GM21723 (cell line): ENCODE results near the gene NR5A2.

ENCODE experiments used
- ATAC-seq: cut with Tn5 transposase; IDR thresholded peaks from one replicate; pipeline ENCODE4 v1.9.1; 2021; ENCODE audit warnings: mild to moderate bottlenecking, moderate library complexity; ENCODE audit not compliant: unreplicated experiment

NR5A2 gene

DNA sequence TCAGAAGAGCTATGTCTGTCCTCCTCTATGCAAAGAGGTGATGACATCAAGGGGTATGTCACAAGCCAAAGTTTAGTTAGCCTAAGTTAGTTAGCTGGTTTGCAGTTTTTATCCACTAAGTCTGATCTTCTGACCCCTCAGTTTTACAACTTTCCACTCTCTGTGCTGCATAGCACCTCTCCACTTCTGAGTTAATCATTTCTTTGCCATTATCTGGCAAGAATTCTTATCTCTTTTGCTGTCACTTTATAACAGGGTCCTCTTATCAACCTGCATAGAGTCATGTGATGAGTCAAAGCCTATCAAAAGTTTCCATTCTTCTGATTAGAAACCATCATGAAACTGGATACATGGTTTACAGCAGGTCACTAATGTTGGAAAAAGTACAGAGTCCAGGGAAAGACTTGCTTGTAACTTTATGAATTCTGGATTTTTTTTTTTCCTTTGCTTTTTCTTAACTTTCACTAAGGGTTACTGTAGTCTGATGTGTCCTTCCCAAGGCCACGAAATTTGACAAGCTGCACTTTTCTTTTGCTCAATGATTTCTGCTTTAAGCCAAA is at the start of gene NR5A2:
Gene NR5A2, plus strand, starts transcription at position 447 of the 560 bp plus-strand sequence. CDS start 138 bp downstream, outside the sequence.
- ATAC-seq, result no peak

DNA sequence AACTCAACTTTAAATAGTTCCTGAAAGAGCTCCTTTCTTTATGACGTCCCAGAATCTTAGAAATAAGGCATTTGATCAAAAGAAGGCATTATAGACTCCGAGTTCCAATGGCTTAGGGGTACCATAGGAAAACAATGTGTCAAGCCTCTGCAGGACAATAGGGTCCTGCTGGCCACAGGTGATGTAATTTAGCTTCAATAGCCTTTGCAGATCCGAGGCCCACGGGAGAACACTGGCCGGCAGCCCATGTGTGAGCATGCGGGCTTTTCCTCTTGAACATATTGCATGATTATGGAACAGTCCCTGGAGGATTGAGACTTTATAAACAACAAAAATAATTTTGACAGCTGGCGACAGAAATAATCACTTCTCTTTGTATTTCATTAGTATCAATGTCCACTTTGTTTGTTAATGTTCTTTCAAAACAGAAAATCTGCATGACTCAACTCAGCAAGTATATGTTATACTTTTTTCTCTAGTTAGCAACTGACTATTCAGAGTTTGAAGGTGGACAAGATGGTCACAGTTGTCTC is 49.0 kb upstream of the NR5A2 start:
- no peak for ATAC-seq

DNA sequence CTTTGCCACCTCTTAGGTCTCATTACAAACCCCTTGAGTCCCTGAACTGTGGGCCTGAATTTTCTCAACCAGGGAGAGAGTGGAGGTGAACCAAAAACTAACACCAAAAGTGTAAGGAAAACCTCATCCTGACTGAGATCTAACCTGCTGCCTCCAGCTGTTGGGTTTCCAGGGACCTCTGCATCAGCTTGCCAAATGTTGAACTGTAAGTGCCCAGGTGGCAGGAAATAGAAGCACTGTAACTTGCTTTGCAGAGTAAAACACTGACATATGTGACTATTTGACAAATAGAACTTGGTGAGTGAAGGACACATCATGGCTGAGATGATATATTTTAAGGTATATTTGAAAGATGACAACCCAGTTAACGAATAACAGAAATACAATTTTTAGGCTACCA is 48.4 kb upstream of the NR5A2 start:
- ATAC-seq, result no peak

DNA sequence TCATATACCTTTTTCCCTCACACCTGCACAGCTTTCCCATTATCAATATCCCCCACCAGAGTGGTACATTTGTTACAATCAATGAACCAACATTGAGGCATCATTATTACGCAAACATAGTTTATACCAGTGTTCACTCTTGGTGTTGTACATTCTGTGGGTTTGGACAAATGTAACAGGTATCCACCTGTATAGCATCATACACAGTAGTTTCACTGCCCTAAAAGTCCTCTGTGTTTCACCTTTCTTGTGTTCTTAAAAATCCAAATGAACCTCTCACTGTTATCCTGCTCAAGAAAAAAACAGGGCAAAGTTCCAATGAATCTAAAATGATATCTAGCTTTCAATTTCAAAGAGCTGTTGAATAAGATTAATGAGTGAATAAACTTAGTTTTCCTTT is 45.9 kb upstream of the NR5A2 start:
- no peak for ATAC-seq

DNA sequence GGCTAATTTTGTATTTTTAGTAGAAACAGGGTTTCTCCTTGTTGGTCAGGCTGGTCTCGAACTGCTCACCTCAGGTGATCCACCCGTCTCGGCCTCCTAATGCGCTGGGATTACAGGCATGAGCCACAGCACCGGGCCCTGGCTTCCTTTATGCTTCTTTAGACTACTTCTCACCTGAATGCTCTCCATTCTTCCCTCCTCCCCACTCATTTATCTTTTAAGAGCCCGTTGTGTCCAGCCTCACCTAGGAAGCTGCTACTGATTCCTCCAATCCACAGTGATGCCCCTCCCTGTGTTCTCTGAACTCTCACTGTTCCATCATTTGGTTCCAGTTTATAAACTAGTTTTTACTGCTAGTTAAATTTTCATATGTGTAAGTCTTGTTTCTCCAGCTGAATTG is 44.9 kb upstream of the NR5A2 start:
- ATAC-seq, result no peak

DNA sequence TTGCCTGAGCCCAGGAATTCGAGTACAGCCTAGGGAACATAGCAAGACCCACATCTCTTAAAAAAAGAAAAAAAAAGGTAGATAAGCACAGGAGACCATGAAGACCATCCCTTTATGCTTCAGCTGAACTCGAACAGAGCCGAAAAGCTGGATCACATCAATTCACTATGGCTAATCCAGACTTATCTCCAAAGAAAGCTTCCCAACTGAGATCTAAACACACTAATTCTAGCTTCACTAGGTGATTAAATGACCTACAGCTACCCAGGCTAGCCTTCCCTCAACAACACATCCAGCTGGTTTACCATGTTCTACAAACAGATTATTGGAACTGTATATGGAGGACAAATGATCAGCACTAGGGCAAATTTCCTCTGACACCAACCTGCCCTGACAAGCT is 44.0 kb upstream of the NR5A2 start:
- ATAC-seq, result no peak

DNA sequence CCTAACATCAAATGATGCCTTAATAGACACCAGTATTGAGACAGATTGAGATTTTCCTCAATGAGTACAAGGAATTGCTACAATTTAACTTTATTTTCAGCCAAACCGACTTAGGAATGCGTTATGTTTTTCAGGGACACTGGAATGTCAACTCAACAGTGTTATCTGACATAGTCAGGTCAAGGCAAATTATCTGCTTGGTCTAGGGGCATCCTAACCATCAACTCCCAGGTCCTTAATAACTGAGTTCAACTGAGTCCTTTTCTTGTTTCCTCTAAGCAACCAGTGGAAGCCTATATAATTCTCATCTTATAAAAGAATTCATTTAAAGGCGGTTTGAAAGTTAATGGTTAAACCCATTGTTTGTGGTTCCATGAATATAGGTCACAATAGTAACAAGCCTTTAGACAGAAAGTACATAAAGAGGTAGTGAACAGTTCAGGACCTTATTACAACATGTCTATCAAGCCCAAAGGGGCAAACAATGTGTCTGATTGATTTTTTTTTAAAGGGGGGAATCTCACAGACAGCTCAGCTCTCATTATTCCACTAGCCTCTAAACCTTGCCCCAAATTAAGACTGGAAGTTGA is 32.3 kb upstream of the NR5A2 start:
- ATAC-seq, result no peak

DNA sequence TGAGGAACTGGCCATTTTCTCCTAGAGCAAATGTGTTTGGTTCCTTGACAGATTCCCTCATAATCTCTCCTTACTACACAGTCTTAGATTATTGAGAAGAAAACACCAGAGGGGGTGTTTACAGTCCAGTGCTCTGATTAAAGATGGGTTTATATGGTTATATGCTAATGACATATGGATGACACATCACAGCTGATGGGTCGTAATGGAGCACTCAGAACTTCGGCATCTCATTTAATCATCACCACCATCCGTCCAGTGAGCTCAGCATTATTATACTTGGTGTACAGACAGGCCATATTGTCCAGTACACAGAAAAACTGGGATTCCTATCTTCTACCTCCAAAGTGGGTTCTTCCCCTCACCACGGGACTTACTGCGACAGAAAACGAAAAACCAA is 22.3 kb upstream of the NR5A2 start:
- ATAC-seq, result no peak

DNA sequence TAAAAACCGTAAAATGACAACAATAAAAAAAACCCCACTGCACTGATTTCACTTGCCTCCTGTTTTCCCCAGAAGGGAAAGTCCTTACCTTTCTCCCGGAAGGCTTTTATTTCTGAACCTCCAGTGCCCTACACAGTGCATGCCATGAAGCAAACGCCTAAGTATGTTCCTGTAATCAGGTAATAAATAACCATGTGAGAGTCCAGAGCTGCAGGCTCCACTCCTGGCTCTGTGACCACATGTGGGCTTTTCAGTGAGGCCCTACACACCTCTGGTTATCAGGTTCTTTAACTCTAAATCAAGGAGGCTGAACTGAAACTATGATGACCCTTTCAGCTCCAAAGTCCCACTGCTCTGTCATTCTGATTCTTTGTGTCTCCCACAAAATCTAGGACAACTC is 20.8 kb upstream of the NR5A2 start:
- no peak for ATAC-seq

DNA sequence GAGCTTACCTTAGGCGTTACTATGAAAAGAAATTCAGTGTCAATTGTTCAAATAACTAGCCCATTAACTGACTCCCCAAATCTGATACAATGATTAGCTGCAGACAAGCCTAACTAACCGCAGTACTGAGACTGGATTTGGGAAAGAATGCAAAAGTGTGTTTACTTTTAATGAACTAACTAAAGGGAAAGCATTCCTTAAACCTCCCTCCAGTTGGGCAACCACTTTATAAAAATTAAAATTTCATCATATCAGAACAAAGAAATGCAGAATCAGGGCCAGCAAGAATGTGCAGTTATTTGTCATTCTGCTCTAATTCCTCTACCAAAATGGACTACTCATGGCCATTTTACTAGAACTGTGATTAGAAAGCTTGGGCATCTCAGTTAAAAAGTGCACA is 11.7 kb upstream of the NR5A2 start:
- no peak for ATAC-seq

DNA sequence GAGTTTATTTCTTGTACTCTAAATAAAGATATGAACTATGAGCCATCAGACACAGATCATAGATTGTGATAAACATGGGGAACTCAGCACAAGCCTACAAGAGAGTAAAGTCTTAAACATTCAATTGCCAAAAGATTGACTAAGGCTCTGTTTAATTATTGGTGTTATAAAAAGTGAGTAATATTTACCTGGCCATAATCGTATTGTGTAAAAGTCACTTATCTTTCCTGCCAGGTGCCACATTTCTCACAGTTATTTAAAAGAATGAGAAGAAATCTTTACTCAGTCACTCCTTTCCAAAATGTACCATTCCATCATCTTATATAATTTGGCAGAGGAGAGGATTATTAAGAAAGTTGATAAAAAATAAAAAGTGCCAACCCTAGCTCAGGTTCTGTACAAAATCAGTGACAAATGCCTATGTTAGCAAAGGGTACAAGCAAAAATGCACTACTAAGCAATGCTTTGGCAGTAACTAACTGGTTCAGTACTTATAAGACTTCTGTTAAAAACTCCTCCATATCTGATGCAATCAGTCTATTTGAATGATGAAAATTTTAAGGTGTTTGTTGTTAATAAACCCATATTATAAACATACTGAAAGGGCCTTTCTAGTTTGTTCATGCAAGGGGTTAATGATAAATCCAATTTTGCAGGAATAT is 5.8 kb upstream of the NR5A2 start:
- ATAC-seq, result no peak

DNA sequence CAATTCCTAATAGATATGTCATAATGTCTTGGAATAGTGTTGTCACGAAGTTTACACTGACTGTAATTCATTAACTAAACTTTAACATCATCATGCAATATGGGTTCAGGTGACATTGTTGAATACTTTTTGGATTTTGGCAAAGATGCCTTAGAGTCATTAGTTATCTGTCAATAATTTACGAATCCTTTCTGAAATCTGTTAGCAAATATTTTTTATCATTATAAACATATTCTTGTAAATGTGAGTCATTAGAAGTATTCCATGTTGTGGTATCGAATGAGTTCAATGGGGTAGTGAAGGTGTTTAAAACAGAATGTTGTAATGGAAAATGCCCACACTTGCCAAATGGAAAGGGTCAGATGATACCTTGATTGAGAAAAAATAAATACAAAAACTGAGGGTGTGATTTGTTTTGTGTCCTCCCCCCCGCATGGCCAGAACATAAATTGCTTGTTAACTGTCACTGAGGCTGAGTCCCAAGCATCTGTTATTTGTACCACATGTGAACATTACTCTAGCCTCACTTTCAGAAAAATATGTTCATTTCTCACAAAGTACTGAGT is 5.2 kb upstream of the NR5A2 start:
- no peak for ATAC-seq

DNA sequence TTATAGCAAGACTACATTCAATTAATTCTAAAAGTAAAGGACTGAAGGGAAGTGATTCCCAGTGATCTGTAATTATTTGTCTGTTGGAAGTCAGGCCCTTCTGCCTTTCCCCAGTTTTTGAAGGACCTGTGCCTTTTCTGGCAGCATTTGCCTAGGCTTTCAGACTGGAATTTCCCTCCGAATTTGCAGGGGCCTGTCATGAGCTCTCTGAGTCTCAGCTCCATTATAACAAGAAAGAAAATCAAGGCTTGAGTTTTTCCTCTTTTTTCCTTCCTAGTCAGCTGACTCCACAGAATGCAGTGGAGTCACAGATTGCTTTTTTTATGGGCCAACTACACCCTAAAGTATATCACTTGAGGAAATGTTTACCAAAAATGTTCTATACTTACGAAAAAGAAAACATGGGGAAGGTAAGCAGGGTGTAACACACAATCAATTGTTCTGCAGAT is 1.1 kb downstream of the NR5A2 start:
- no peak for ATAC-seq

DNA sequence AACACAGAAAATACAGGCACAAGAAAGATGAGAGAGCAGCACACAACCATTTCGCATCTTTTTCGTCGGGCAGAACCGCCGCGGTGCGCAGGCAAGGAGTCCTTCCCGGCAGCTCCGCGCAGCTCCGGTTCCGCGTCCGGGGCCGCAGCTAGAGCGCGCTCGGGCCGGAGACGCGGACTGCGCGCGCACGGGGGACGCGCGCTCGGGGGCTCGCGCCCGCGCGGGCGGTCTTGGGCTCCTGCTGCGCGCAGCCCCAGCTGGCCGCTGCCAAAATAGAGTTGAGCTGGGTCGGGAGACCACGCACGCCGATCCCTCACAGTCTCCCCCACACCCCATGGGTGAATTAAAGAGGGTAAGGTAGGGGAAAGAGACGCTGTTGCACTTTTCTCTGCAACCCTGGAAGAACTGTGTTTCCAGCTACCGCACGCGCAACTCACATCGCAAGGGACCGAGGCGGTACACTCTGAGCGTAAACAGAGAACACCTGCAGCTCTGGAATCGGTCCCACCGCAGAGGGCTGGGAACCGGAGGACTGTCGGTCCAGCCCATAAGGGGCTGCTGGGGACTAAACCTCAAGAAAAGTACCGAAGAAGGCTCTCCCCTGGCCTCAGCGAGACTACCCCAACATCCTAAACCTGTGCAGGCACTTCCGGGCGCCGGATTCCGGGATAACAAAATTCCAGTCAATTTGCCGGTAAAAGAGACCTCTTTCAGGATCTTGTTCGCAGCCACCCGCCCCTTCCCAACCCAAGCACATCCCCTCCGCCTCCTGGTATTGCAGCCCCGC is 1.7 kb downstream of the NR5A2 start:
- no peak for ATAC-seq

DNA sequence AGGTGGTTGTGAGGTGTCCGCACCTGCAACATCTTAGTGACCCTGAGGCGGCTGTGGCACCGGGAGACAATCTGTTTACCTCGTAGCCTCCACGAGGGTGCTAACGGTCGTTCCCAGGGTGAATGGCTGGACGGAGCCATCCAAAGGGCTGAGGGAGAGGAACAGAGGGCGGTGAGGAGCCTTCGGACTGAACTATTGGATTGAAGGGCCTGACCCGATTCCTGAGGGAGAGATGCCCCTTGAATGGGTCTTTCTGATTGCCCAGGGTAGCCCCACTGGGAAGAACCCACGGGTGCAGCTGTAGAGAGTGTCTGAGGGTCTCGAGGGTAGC is 2.3 kb downstream of the NR5A2 start:
- ATAC-seq, result no peak

DNA sequence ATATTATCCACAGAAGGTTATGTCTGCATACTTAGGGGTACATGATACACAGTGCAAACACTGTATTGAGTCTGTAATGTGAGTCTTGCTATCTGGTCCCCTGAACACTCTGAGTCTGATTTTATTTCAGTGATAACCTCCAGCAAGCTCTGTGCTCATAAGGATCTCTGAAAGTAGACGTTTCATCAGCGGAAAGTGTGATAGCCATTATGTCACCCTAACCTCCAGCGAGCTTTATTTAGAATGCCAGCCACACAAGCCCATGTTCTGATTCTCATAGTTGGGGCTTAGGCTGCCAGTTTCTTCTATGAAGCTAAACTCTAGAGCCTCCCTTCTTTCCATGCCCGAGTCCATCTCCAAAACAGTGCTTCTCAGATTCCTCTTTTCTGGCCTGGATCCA is 3.3 kb downstream of the NR5A2 start:
- no peak for ATAC-seq

DNA sequence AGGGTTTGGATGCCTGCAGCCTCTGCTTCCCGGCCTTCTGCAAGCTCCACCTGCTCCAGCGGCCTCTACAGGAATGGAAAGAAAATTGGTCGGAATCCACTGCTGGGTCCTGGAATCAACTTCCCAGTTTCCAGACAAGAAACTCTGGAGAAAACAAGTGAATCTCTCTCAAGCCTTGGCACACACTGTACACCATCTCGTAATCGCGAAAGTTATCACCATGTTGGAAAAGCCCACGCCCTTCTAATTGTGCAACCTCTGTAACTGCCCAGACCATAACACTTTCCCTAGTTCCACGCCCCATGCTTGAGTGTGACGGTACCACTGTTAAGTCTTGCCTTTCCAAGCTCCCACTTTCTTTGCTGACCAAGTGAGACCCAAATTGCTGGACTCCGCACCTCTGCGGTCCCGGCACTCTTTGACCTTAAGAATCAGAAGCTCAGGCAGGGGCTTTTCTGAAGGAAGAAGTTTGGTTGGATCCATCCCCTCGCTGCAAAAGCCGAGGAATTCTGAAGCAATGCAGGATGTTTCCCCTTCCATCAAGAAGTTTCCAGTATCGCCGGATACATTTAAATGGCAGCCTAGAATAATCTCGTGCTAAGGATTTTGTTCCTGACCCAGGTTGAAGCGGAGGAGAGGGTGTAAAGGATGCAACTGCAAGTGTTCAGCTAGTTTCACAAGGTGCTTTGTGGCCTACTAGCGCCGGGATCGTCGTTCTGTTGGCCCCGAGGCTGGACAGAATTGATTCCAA is 6.2 kb downstream of the NR5A2 start:
- ATAC-seq, result no peak

DNA sequence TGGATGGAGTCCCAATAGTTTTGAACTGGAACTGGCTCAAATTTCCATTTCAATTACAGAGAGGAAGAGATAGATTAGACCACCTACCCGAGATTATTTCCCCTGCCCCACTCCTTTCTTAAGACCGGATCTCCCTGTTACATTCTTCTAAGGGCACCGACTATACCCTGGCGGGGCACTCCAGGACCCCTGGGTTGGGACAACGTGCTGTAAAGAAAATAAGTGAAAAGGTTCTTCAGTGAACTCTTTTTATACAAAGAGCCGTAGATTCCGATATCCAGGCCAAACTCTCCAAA is 6.7 kb downstream of the NR5A2 start:
- ATAC-seq, result no peak

DNA sequence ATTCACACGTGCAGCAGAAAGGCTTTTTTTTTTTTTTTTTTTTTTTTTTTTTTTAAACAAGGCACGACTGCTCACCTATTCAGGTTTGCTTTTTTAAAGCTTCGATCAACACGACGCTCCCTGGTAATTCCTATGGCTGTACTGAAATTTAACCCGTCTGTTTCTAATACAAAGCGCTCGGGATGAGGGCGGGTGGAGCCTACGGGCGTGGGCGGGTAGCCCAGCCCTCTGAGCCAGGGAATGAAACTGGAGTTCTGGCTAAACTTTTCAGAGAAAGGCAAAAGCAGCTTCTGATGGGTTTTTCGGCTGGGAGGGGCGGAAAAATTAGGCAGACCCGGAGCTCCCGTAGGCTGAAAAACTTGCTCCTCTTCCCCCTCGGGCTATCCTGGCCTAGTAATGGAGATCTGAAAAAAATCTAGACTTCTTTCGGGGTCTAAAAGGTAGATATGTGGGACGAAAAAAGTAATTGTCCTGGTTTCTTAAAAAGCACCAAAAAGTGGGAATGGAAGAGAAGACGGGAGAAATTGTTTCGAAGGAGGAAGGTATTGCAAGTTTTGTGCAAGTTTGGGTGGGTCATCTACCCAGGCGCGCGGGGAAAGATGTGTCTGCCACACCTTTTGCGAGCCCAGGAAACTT is 7.4 kb downstream of the NR5A2 start:
- ATAC-seq, result no peak

DNA sequence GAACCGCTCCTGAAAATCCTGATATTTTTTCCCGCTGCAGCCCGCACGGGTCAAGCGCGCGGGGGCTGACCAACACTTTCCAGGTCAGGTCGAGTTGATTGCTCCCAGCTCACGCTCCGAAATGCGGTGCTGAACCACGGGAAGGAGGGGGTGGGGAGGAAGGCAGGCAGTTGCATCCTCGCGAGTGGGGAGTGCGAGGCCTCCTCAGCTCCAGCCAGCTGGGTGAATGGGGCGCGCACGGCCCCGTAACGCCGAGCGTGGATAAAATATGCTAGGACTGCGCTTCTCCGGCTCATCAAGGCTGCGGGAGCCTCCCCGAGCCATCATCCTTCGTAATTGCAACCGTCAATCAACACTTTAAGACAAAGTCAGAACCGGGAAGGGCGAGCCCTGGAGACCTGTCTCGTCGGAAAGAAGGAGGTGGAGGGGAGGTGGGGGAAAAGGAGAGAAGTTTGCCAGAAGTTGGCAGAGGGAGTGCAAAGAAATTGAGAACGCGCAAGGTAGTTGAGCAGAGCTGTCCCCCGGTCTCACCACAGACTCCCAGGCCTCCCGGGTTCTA is 8.0 kb downstream of the NR5A2 start:
- no peak for ATAC-seq
